Stomach (tissue), 4 donors: ENCODE results near the gene LRMDA.

Experiments used
- CTCF ChIP-seq, 7 experiments: fragments of 450-650 bp in 4 of 7; fragments of 200-600 bp in 3 of 7; sonication (generic) in 3 of 7; IDR thresholded peaks; one replicate each; pipeline ENCODE4 v1.5.1; 2016 to 2019; ENCODE audit warnings: antibody characterized with exemption in 7 of 7, control low read depth in 2 of 7, mild to moderate bottlenecking in 1 of 7
- POLR2A ChIP-seq, 4 donors: fragments of 450-650 bp; IDR thresholded peaks; one replicate each; pipeline ENCODE4 v1.6.1; 2016; ENCODE audit warnings: antibody characterized with exemption in 4 of 4, control low read depth in 2 of 4, mild to moderate bottlenecking in 1 of 4, moderate library complexity in 1 of 4
- POLR2AphosphoS5 ChIP-seq, 3 donors: sonication (generic); formaldehyde crosslinking; IDR thresholded peaks; one replicate each; pipeline ENCODE4 v1.6.1; 2016; ENCODE audit warnings: antibody characterized with exemption in 3 of 3

- no peak for TF ChIP-seq CTCF (IDR thresholded peaks at IDR 0.05)
- no peak for TF ChIP-seq POLR2AphosphoS5 (IDR thresholded peaks at IDR 0.05)
- no peak for TF ChIP-seq POLR2A (IDR thresholded peaks at IDR 0.05)
Measured at GRCh38 chr10:75418712-75419111, 12.7 kb upstream of the LRMDA start.
